GM19238 (cell line): ENCODE measurements around the gene RNU6-8.

Experiments
- DNase-seq: peaks from one replicate; pipeline ENCODE4 v3.0.0; 2011; ENCODE audit warnings: low spot score; ENCODE audit not compliant: insufficient read length

Gene RNU6-8

GRCh38 chr14:32202998-32203882 is at the start of gene RNU6-8:
Gene RNU6-8, minus strand, starts transcription at chr14:32203269.
- DNase-seq = peak; percentile 52

DNA sequence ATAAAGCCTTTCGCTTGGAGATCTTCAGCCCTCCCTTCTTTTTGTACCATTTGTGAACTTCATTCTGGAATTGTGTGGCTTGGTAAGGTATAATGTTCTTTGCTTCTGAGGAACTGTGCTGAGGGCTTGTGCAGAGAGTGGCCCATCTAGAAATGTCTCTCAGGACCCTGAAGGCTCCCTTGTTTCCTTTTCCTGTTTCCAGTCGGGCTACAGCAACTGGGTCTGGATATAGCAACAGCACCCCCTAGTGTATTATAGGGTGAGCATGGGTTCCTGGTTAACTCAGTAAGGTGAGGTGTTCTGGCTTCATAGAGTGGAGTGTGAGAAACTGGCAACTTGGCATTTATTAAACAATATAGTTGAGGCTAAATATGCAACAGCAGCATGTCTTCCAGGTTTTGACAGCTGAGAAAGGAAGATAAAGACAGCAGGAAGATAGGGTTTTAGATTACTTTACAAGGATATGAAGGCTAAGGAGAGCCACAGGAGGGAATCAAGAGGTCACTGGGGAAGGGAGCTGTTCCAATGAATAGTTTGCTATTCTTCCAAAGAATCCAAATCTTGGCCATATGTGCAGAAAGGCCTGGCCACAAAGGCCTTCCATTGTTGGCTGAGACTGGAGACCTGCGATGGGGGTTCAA is 49.1 kb upstream of the RNU6-8 start:
- peak; percentile 30 for DNase-seq

- no peak for DNase-seq
Measured at GRCh38 chr14:32251530-32251929, 48.5 kb upstream of the RNU6-8 start.

DNA sequence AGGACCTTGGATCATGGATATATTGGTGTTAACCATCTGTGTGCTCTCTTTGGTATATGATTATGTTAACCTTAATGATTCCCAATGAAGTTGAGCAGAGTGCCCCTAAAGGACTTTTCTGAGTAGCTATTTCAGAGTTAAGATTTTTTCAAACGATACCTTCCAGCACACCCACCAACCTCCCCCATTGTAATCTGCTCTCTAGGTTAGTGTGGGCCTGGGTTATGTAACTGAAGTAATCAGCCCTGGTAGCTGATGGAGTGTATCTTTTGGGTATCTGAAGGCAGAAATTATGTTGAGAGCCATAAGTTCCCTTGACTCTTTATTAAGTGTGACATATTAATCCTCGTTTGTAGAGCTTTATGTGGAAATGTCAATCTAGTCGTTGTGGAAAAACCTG is 47.6 kb upstream of the RNU6-8 start:
- DNase-seq = no peak

DNA sequence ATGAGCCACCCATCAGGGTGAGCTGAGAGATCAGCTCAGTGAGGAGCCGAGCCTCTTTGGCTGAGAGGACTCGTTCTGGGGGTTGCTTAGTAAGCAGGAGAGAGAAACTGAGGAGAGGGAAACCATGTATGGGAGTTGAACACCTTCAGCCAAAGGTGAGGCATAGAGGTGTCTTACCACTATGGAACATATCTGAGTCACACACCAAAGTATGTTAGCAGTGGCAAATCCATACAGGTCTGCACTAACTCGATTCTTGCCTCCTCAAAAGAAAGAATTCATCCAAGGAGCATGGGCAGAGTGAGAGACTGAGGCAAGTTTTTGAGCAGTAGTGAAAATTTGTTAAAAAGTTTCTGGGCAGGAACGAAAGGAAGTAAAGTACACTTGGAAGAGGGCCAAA is 46.7 kb upstream of the RNU6-8 start:
- DNase-seq = no peak

- DNase-seq = no peak
Measured at GRCh38 chr14:32249371-32249770, 46.3 kb upstream of the RNU6-8 start.

GRCh38 chr14:32246751-32247150 is 43.7 kb upstream of the RNU6-8 start:
- DNase-seq = no peak

DNA sequence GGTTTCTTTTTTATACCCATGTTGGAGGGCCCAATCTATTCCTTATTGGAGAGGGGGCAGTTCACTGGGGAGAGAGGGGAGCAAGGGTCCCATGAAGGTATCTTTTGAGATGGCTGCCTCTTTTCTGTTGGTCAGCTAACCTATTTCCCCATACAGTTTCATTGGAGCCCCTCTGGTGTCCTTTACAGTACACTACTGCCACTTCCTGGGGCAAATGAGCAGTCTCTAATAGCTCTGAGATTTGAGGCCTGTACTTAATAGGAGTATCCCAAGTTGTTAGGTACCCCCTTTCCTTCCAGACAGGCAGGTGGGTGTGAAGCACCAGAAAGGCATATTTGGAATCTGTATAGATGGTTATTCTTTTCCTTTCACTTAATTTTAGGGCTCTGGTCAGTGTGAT is 41.3 kb upstream of the RNU6-8 start:
- no peak for DNase-seq

DNA sequence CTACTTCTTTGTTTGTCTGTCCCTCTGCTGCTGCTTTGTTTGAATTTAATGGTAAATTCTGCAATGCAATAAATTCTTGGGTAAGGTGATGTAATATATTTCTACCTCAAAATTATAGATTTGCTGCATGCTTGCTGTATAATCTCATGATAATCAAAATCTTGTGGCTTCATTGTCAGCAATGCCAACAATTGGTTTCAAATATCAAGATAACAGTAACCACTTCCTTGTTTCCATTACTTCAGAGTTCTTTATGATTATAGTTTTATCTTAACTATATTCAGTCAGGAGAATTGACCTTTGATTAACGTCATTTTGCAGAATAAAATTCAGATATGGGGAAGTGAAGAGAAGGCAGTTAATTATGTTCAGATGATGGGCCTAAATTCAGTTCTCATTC is 30.2 kb upstream of the RNU6-8 start:
- no peak for DNase-seq

DNA sequence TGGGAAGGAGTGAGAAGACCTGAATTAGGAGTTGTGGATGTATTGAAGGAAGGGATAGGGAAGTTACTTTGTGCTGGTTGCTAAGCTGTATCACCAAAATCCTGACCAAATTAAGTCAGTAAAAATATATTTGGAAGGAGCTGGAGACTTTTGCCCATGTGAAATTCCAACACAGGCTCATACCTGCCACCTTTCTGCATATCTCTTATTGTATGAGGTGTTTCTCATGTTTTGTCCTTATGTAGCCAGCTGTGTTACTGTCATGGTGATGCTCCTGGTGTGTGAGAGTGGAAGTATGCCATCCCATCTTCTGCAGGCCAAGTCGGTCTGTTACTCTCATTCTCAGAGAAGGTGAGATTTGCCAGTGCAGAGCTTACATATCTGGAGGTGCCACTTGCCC is 29.4 kb upstream of the RNU6-8 start:
- DNase-seq = no peak

GRCh38 chr14:32230695-32231280 is 27.7 kb upstream of the RNU6-8 start:
- DNase-seq = no peak

DNA sequence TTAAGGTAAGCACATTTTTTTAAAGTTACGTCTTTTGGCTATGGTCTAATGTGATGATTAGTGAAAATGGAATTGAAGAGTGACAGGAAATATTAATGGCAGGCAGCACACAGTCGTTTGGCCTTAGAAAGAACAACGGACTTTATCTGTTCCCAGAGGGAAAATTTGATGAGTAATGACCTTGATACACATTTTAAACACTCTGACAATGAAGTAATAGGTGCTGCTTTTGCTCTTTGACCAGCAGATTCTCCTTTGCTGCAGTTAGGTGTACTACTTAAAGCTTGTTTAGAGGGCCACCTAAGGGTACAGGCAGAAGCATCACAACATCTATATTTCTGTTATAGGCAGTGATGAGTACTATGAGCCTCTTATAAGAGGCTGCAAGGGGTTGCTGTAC is 27.1 kb upstream of the RNU6-8 start:
- DNase-seq = no peak

DNA sequence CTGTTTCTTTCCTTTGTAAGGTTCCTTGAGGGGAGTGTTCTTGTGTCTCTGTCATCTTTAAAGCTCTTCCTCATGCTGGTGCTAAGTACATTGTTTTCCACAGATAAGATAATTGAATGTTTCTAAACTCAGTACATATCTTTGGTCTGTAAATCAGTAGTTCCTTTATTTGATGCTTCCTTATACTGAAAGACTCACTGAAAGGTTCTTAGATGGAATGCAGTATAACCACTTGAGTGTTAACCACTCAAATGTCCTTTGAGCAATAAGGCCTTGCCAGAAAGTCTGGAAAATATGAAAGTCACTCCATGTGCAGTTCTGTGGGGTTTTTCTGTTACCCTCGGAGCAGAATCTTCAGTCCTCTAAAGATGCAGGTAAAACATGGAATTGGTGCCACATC is 23.0 kb upstream of the RNU6-8 start:
- DNase-seq = no peak

GRCh38 chr14:32225378-32225920 is 22.4 kb upstream of the RNU6-8 start:
- no peak for DNase-seq

GRCh38 chr14:32224737-32225377 is 21.8 kb upstream of the RNU6-8 start:
- no peak for DNase-seq

GRCh38 chr14:32217301-32217700 is 14.2 kb upstream of the RNU6-8 start:
- DNase-seq = no peak

DNA sequence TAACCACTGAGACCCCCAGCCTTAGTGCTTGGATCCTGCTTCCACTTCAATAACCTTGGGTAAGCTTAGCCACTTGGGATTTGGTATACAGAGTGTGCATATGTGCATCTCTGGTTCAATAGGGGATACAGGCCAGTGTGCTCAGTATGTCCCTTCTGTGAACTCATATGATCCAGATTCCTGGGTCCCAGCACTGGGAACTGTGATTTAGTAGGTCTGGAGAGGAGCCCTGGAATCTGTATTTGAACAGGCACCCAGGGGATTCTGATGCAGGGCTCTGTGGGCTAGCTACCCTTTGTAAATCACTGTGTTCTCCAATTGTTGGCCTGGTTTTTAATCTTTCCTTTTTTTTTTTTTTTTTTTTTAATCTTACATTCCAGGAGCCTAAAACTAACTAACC is 9.8 kb upstream of the RNU6-8 start:
- DNase-seq = no peak

DNA sequence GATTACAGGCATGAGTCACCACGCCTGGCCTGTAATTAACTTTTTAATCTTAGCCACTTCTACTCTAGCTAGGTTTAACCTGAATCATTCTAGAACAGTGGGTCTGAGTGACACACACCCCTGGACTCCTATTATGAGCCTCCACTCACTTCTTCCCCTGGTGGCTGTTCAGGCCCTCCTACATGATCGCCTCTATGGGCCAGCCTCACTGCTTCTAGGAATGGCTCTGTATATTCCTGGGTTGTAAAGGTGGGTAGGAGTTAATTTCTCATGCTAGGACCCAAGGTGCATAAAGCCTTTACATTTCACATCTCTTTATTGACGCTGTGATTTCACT is 8.0 kb upstream of the RNU6-8 start:
- no peak for DNase-seq

DNA sequence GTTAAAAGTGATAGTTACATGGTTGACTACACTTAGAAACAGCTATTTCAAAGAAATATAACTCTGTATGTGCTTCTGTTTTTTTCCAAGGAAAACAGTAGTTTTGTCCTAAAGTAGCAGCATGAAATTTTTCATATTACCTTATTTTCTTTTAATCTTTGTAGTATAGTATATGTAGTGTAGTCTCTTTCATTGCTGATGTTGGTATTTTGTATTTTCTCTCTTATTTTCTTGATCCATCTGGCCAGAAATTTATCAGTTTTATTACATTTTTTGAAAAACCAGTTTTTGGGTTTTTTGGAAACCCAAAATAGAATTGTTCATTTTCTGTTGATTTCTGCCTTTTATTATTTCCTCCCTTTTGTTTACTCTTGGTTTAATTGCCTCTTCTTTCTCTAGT is 6.4 kb upstream of the RNU6-8 start:
- DNase-seq = no peak

DNA sequence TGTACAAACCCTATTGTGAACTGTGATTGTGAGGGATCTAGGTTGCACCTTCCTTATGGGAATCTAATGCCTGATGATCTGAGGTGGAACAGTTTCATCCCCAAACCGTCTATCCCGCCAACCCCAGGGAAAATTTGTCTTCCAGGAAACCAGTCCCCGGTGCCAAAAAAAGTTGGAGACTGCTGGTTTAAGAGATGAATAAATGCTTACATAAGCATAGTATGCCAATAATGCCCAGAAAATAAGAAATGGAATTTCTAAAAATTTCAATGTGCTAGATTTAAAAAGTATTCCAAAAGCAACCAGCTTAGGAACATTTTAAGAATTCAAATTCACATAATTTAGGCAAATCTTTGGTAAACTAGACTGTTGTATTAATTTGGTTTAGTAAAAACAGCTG is 5.4 kb upstream of the RNU6-8 start:
- DNase-seq = no peak

DNA sequence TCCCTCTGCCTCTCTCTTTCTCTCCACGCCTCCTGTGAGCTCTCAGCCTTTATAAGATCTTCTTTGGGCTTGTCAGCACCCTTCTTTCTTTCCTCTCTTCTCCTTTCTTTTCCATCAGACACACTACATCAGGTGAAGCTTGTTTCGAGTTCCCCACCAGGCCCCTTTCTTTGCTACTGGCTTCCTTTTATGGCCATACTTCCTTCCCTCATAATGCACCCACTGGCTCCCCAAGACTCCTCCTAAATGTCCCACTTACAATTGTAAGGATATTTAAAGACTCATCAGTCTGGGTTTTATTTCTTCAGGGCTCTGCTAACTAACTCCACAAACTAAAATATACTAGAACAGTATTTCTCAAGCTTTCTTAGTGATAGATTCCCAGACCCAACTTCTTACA is 3.5 kb upstream of the RNU6-8 start:
- no peak for DNase-seq

- no peak for DNase-seq
Measured at GRCh38 chr14:32205984-32206383, 2.9 kb upstream of the RNU6-8 start.
